ENCODE data around the gene CEP131. TPM values are rescaled to one million over a fixed set of nuclear protein-coding genes. Genes with fewer than 3 reads are reported as not detected.

The CEP131 gene
- total and polyA plus RNA-seq, 8 donors = 4.8 to 75.0 (median 12.1) TPM

DNA sequence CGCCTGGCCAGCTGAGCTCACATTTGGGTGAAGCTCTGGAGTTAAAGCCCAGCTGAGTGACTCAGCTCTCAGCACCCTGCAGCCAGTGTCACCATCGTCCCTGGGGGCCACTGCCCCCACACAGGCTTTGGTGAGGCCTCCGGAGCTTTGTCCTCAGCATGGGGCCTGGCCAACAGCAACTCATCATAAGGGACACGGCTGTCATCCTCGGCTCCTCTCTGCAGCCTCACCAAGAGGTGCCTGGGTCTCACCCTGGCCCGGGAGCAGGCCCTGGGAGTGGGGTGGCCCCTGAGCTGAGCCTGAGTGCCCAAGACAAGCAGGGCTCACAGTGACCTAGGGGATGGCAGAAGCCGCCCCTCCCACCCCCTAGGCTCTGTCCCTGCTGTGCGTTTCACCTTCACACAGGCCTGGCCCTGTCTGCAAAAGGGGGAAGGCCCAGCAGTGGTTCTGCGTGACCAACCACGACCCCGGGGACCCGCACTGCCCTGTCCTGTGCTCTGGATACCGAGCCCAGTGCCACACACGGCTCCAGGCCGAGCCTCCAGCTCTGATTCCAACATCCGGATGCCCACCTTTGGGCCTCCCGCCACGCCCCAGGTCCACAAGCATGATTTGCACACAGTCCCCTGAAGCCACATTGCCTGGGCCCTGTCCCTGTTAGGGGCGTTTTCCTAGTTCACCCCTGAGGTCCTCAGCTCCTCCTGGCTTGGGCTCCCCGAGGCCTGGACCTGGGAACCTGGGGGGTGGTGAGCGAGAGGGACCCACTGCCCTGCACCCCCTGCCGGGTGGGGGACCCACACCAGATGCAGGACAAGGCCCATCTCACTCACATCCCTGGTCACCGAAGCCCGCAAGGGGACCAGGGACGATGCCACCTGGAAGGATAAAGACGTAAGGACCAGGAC, 34.9 kb downstream of the CEP131 start:
- H3K4me1 ChIP-seq = no peaks in the 10 kb centered on the region
- H3K36me3 ChIP-seq = peaks cover 0 to 42% (median 31%) of the 10 kb centered on the region in 4 donors
- intact Hi-C loops (cut with DNase I; ENCODE audit: low total_unique reads) = no loop called here
- DNase-seq = no peak
- WGBS, 5 donors = 88 to 92% (median 90%) methylated on average over 17 to 26 of the region's 26 CpGs
- H3K9me3 ChIP-seq = no peaks in the 10 kb centered on the region
- TF ChIP-seq POLR2A (IDR thresholded peaks at IDR 0.05) (no peak), EP300 (IDR thresholded peaks at IDR 0.05) (no peak), POLR2AphosphoS5 (IDR thresholded peaks at IDR 0.05) (no peak), CTCF (IDR thresholded peaks at IDR 0.05) (no peak)
- H3K27me3 ChIP-seq = peaks cover 0 to 19% (median 0%) of the 10 kb centered on the region in 3 donors
- H3K4me3 ChIP-seq = no peak overlapping the region
- no peak overlapping the region for H3K27ac ChIP-seq

- peaks cover 0 to 26% (median 0%) of the 10 kb centered on the region in 3 donors for H3K27me3 ChIP-seq
- intact Hi-C loops (cut with DNase I; ENCODE audit: low total_unique reads) = no loop called here
- H3K27ac ChIP-seq = no peak overlapping the region
- no peak overlapping the region for H3K4me3 ChIP-seq
- TF ChIP-seq EP300 (IDR thresholded peaks at IDR 0.05) (no peak), CTCF (IDR thresholded peaks at IDR 0.05) (no peak), POLR2A (IDR thresholded peaks at IDR 0.05) (no peak), POLR2AphosphoS5 (IDR thresholded peaks at IDR 0.05) (no peak)
- no peaks in the 10 kb centered on the region for H3K9me3 ChIP-seq
- H3K4me1 ChIP-seq = no peaks in the 10 kb centered on the region
- DNase-seq = no peak
- H3K36me3 ChIP-seq = peaks cover 0 to 37% (median 30%) of the 10 kb centered on the region in 4 donors
- 86 to 93% (median 92%) methylated on average over 11 of the region's 11 CpGs for WGBS, 5 donors
Measured at GRCh38 chr17:81187120-81187519, 35.6 kb downstream of the CEP131 start.

GRCh38 chr17:81186203-81186602, 36.6 kb downstream of the CEP131 start:
- DNase-seq = no peak
- no peaks in the 10 kb centered on the region for H3K9me3 ChIP-seq
- WGBS, 5 donors = 70 to 87% (median 81%) methylated on average over 6 to 7 of the region's 7 CpGs
- intact Hi-C loops (cut with DNase I; ENCODE audit: low total_unique reads) = no loop called here
- H3K27ac ChIP-seq = no peak overlapping the region
- peaks cover 0 to 28% (median 24%) of the 10 kb centered on the region in 4 donors for H3K36me3 ChIP-seq
- H3K27me3 ChIP-seq = peaks cover 0 to 35% (median 0%) of the 10 kb centered on the region in 3 donors
- H3K4me1 ChIP-seq = no peaks in the 10 kb centered on the region
- no peak overlapping the region for H3K4me3 ChIP-seq
- TF ChIP-seq POLR2AphosphoS5 (IDR thresholded peaks at IDR 0.05) (no peak), CTCF (IDR thresholded peaks at IDR 0.05) (no peak), POLR2A (IDR thresholded peaks at IDR 0.05) (no peak), EP300 (IDR thresholded peaks at IDR 0.05) (no peak)

- Histone ChIP-seq H3K36me3 (peaks cover 0 to 13% (median 8%) of the 10 kb centered on the region in 4 donors), H3K4me3 (no peak overlapping the region), H3K4me1 (no peaks in the 10 kb centered on the region), H3K27me3 (peaks cover 0 to 48% (median 0%) of the 10 kb centered on the region in 3 donors), H3K9me3 (no peaks in the 10 kb centered on the region), H3K27ac (no peak overlapping the region)
- TF ChIP-seq CTCF (IDR thresholded peaks at IDR 0.05) (no peak), POLR2A (IDR thresholded peaks at IDR 0.05) (no peak), POLR2AphosphoS5 (IDR thresholded peaks at IDR 0.05) (no peak), EP300 (IDR thresholded peaks at IDR 0.05) (no peak)
- 17 to 29% (median 23%) methylated on average over 15 of the region's 15 CpGs for WGBS, 5 donors
- intact Hi-C loops (cut with DNase I; ENCODE audit: low total_unique reads) = no loop called here
- DNase-seq = no peak
Measured at GRCh38 chr17:81184555-81184954, 38.2 kb downstream of the CEP131 start.
